IPS-18c (cell line): Measurements from ENCODE around the gene NALCN.

ENCODE experiments used
- H3K4me3 ChIP-seq: 2 replicates; pipeline ENCODE4 v1.7.0; 2013; ENCODE audit warnings: low read depth, mild to moderate bottlenecking, low read length, moderate library complexity; ENCODE audit not compliant: insufficient read depth
- H3K9me3 ChIP-seq: one replicate; pipeline ENCODE4 v1.6.1; 2013; ENCODE audit warnings: mild to moderate bottlenecking, low read length, moderate library complexity; ENCODE audit not compliant: control insufficient read depth, insufficient read depth

Gene NALCN

DNA sequence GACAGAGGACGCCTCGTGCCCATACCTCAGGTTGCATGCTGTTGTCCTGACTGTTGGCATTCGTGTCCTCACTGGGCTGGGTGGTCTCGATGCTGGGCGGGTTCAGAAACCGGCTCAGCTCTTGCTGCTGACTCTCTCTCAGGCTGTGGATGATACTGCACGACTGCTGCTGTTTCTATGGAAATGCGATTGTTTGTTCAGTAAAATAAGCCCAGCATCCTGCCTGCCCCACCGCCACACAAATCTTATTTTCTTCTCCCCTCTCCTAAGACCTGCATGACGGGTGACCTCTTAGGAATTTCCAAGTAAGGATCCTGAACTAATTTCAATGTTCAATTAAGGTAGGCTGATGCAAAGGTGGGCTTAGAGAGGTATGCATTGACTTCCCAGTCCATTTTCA lies 356.5 kb downstream of the NALCN start:
- H3K9me3 ChIP-seq: no peaks in the 10 kb centered on the region

DNA sequence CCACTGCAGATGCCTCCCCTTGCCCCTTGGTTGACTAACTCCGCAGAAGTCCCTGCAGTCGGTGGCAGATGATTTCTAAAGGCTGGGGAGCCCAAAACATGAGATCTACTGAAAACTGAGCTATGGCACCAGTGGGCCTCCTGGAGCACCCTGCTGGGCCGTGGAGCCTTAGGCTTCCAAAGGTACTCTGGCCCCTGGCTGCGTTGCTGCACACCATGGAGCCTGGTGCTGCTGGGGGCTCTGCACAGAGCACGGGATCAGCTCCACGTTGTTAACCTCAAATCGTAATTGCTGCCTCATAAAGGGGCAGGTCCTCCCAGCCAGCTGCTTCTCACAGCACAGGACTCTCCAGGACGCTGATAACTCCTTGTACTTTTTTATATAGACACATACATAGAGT lies 357.5 kb downstream of the NALCN start:
- H3K4me3 ChIP-seq: no peak overlapping the region
- no peaks in the 10 kb centered on the region for H3K9me3 ChIP-seq

More for the DNA sequence above, 356.5 kb downstream of the NALCN start:
- H3K4me3 ChIP-seq: no peak overlapping the region

DNA sequence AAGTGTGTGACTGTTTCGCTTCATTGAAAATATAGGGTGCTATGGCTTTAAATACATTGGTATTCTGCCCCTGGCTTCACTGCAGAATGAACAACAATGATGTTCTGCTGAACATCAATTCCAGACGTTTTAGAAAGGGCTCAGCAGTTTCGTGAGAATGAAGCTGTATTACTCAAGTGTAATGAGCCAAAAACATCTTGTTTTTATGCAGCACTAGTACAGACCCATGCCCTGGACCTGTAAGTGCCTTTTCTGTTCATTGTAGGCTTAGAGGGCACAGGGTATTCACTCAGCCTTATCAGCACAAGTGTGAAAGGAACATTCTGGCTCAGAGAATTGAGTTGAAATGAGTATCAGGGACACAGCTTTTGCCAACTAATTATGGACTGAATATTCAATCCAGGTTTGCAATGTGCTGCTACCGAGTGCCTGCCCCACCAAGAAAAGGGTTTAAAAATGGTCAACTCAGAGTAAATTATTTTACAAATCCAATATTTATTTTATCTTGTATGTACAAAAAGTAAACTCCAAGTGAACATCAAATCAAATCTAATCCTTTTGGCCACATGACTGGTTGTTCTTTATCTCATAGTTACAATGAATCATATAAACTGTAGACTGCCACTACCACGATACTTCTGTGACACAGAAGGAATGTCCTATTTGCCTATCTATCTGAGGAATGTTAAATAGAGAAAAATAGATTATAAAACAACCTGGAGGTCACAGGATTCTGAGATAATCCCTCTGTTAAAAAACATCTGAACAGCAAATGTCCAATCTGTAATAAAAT lies 362.8 kb downstream of the NALCN start:
- H3K9me3 ChIP-seq: no peaks in the 10 kb centered on the region
- H3K4me3 ChIP-seq: no peak overlapping the region

DNA sequence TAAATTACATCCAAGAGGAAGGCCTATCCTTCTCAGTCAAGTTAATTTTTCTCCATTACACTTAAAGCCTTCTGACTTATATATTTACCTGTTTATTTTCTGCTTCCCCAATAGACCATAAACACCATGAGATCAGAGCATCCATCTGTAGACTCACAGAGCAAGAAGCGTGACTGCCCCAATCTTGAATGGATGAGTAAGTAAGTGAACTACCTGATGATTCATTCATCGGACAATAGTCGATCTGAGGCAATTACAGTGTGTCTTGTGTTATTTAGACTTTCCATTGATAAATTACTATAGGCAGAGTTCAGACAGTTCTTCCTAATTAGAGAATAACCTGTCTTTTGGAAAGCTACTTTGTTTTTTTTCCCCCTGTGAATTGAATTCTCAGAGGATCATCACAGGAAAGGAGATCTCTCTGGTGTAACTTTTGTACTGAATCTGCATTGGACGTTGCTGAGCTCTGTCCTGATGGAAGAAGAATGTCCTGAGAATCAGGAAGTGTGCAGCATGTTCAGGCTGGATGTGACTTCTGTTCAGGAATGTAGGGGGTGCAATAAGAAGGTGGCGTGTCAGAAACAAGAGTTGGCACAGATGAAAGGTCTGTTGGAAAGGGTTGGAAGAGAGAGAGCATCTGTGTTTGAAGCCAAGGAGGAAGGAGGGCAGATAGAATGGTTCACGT lies 367.0 kb downstream of the NALCN start:
- no peak overlapping the region for H3K4me3 ChIP-seq
- H3K9me3 ChIP-seq: peaks cover 2% of the 10 kb centered on the region

DNA sequence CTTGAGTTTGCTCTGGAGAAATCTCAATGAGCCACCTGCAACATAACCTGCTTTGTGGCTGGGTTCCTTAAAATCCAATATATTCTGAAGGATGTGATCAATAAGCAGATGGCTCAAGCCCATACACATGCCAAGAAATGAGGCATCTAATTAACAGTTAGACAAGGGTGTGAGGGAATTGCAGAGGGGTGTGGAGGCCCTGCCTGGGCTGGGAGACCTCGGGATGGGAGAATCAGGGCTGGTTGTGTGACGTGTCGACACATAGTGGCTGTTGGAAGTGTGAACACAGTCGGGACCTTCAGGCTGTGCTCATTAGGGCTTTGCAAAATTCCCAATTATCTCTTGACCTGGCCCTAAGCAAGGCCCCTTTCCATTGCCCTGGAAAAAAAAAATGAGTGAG lies 379.8 kb downstream of the NALCN start:
- Histone ChIP-seq H3K9me3 (no peaks in the 10 kb centered on the region), H3K4me3 (no peak overlapping the region)

DNA sequence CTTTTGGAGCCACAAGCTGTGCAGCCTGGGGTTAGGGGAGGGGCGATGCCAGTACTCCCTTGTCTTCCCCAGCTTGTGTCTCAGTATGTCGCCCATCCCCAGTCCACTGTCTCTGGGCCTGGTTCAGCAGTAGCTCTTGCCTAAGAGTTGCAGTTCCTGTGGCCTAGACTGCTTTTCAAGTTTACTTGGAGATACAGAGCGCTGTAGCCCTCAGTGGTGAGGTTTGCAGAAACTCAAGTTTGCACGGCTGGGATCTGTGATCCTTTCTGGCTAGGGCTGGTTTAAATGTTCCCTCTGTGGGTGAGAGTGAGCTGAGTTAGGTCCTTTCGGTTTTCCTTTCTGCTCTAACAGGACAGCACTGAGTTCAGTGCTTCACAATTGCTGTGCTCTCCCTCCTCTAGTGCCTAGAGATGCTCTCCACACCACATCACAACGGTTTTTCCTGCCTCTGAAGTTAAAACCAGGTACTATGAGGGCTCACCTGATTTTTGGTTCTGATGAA lies 381.1 kb downstream of the NALCN start:
- H3K9me3 ChIP-seq: no peaks in the 10 kb centered on the region
- no peak overlapping the region for H3K4me3 ChIP-seq

DNA sequence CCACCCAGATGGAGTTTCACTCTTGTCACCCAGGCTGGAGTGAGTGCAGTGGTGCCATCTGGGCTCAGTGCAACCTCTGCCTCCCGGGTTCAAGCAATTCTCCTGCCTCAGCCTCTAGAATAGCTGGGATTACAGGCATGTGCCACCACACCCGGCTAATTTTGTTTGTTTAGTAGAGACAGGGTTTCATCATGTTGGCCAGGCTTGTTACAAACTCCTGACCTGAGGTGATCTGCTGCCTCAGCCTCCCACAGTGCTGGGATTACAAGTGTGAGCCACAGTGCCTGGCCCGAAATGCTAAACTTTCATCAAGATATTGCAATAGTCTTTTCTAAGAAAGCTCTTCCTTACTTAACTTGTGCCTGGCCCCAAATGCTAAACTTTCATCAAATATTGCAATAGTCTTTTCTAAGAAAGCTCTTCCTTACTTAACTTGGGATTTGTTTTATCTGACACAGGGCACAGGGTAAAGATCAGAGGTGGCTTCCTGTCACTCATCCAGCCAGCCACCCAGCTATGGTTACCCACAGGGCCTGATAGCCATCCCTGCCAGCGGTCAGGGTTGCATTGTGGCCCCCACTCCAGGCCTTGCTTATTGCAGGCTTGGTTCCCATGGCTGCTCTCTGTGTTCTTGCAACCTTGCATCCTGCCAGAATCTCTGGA lies 389.4 kb downstream of the NALCN start:
- H3K9me3 ChIP-seq: no peaks in the 10 kb centered on the region
- H3K4me3 ChIP-seq: no peak overlapping the region

DNA sequence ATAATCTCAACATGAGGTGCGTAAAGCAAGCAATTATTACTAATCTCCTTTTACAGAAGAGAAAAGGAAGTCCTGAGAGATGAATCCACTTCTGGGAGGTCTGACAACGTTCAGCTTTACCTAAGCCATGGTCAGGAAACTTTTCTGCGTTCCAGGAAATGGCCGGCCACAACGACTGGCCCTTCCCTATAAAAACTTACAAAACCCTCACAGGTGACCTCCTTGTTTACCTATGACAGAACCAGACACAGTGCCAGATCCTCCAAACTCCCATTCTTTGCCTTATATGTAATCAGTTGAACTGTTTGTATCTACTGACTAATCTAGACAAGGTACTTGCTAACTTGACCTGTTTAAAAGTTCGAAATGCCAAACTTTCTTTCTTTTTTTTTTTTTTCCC lies 390.0 kb downstream of the NALCN start:
- Histone ChIP-seq H3K9me3 (no peaks in the 10 kb centered on the region), H3K4me3 (no peak overlapping the region)

DNA sequence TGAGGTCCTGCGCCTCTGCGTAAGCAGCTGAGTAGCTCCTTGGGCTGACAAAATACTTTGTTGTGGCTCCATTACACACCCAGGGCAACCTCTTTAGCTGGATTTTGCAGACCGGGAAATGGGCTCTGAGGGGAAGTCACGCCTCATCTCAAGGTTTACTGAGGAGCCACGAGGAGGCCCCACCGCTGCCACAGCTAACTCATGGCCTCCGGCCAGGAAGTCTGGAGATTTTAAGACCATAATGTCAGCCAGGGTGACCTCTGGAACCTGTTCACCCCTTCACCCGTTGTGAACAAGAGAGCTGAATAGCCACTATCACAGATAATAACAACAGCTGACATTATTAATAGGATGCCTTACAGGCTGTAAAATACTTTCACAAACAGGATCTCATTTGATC lies 390.4 kb downstream of the NALCN start:
- no peaks in the 10 kb centered on the region for H3K9me3 ChIP-seq
- H3K4me3 ChIP-seq: no peak overlapping the region

DNA sequence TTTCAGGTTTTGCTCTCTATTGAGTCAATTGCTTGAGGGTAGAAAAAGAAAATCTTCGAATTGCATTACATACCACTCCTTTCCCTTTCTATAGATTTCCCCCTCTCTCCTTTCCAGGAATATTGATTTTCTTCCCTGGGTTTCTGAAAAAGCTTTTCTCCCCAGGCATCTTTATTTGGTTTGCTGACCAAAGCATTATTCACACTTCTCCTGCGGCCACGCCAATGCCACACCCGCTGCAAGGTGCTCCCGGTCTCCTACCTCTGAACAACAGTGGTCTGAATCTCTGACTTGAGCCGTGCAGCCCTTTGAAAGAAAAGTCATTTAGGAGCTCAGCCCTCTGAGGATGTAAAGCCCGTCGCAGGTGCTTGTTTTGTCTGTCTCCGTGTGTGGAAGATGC lies 390.8 kb downstream of the NALCN start:
- no peaks in the 10 kb centered on the region for H3K9me3 ChIP-seq
- no peak overlapping the region for H3K4me3 ChIP-seq

DNA sequence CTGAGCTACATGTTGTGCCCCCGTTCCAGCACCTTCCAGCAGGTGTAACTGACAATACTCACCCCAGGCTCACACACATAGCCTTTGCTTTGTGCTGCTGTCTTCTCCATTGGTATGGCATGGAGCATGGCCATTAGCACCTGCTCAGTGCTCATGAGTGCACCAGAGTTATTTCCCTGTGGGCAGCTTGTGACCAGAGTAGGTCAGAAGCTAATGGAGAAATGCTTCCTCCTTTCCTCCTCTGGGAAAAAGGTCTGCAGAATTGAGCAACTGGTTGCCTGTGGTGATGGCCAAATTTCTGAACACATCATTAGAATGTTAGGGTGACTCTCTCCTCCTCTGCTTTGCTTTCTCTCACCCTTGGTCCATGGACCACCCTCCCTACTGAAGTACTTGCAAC lies 397.2 kb downstream of the NALCN start:
- Histone ChIP-seq H3K9me3 (no peaks in the 10 kb centered on the region), H3K4me3 (no peak overlapping the region)

DNA sequence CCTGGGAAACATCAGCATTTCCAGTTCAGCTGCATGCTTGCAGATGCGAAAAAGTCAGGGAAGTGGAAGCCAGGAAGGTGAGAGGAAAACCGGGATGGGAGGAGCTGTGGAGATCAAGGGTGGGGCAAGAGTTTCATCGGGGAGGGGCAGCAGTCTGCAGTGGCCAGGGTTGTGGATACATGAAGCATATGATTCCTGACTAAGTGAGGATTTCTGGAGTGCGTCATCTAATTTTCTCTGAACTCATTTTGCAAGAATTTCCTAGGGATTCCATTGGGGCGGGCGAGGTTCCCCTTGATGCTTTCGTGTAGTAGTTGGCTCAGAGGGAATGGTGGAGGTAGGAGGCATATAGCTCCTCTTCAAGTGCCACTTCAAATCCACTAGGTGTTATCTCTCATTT lies 397.6 kb downstream of the NALCN start:
- Histone ChIP-seq H3K9me3 (no peaks in the 10 kb centered on the region), H3K4me3 (no peak overlapping the region)

DNA sequence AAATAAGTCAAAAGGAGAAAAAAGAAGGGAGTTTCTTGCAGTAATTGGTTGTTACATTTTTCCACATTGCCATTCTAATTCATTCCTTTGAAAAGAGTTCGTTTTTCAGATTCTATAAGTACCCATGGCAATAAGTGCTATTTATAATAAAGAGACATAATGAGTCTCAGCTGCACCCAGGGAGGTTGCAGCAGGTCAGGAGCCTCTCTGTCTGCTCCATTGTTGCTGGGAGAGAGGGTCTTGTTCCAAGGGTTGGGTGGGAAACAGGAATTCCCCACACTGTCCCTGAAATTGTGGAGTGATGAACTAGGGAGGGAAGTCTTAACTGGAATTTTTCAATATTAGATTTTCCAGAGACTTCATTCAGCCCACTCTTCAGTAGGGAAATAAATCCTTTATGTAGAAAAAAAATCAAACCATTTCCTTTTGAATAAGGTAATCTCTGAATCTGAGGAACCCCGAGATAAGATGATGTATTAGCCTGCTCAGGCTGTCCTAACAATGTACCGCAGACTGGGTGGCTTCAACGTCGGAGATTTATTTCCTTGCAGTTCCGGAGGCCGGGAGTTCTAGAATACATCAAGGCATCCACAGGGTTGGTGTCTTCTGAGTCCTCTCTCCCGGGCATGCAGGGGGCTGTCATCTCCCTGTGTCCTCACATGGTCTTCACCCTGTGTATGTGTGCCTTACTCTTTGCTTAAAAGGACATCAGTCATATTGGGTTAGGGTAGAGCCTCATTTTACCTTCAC lies 399.0 kb downstream of the NALCN start:
- Histone ChIP-seq H3K4me3 (no peak overlapping the region), H3K9me3 (no peaks in the 10 kb centered on the region)

DNA sequence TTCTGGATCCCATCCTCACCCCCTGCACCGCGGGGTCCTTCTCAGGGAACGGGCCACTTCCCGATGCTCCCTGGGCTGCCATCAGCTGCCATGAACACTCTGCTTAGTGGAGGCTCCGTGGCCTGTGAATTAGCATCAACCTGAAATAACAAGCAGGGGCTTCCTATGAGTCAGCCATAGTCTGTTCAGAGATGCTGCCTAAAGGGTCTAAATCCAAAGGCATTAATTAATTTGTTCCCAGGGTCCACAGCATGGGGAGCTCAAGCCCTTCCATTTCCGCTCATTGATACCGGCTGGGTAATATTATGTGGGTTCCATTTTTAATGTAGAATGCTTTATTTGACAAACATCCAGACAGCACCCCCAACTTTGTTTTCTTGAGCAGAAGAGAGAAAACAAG lies 399.8 kb downstream of the NALCN start:
- Histone ChIP-seq H3K9me3 (no peaks in the 10 kb centered on the region), H3K4me3 (no peak overlapping the region)

DNA sequence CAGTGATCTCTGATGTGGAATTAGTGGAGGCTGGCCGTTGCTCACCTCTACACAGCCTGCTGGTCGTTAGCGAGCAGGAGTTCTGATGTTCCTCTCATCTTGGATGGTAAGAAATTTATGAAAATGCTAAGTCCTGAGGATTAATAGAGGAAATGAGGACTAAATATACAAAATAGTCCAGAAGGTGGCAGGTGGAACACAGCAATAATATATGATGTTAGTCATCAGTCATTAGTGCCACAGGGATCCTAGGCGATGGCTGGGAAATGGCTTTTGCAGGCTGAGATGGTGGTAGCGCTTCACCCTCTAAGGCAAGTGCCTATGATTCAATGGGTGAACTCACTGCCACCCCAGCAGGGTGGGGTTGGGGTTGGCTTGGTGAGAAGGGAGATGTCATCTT lies 403.1 kb downstream of the NALCN start:
- no peak overlapping the region for H3K4me3 ChIP-seq
- no peaks in the 10 kb centered on the region for H3K9me3 ChIP-seq

DNA sequence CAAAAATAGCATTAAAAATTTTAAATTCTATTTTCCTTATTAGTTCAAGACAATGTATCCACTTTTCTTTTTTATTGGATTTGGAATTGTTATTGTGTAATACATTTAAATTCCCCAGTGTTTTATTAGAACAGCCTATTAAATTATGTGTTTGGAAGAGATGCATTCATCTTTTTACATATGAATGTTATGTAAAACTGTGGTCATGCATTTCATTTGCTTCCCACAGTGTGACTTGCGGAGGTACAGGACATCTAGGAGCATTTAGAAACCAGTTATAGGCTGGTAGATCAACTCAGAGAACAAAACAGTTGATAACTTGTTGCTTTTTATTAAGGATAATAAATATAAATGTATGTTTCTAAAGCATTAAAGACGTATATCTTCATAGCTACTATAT lies 406.2 kb downstream of the NALCN start:
- Histone ChIP-seq H3K4me3 (no peak overlapping the region), H3K9me3 (no peaks in the 10 kb centered on the region)

DNA sequence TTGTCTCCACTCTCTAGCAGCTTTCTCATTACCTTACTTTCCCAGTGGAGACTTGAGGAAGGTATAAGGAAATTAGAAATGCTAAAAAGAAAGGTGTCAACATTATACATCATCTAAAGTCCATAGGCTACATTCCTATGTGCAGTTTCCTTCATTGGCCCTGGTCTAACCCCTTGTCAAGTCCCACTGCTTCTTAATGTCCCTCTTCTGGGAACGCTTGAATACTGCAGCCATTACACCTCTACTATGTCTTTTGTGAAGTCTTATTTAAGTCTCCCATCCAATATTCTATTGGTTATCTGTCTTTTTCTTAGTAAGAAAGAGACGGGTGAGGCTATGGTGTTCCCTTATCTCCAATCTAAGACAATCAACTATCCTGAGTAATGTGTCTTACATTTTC lies 409.1 kb downstream of the NALCN start:
- H3K4me3 ChIP-seq: no peak overlapping the region
- no peaks in the 10 kb centered on the region for H3K9me3 ChIP-seq
